Measurements from ENCODE around the gene AUTS2. TPM values are rescaled to one million over a fixed set of nuclear protein-coding genes. Genes with fewer than 3 reads are reported as not detected.
A peak's percentile ranks its signal among the peaks of the same experiment; 100 is the strongest.

AUTS2 gene
- total RNA-seq, 1 donor from 2014 or later: 40.0 TPM

GRCh38 chr7:70421319-70421718, 823.0 kb downstream of the AUTS2 start:
- DNase-seq: no peak

GRCh38 chr7:70426249-70426880, 828.1 kb downstream of the AUTS2 start:
- DNase-seq: no peak

GRCh38 chr7:70432567-70433001, 834.3 kb downstream of the AUTS2 start:
- peak; percentile 45 for DNase-seq

- no peak for DNase-seq
These were observed 836.1 kb downstream of the AUTS2 start for GRCh38 chr7:70434376-70434775.

- DNase-seq: no peak
These were observed 836.5 kb downstream of the AUTS2 start for GRCh38 chr7:70434821-70435220.

GRCh38 chr7:70435634-70436033, 837.4 kb downstream of the AUTS2 start:
- DNase-seq: no peak

- DNase-seq: no peak
These were observed 838.6 kb downstream of the AUTS2 start for GRCh38 chr7:70436790-70437350.

- no peak for DNase-seq
These were observed 841.4 kb downstream of the AUTS2 start for GRCh38 chr7:70439651-70440050.

GRCh38 chr7:70446448-70447143, 848.3 kb downstream of the AUTS2 start:
- no peak for DNase-seq

- DNase-seq: no peak
These were observed 850.1 kb downstream of the AUTS2 start for GRCh38 chr7:70448312-70448906.

- no peak for DNase-seq
These were observed 852.5 kb downstream of the AUTS2 start for GRCh38 chr7:70450731-70451130.

GRCh38 chr7:70455925-70456324, 857.6 kb downstream of the AUTS2 start:
- no peak for DNase-seq

GRCh38 chr7:70456719-70457118, 858.4 kb downstream of the AUTS2 start:
- DNase-seq: no peak

- no peak for DNase-seq
These were observed 859.2 kb downstream of the AUTS2 start for GRCh38 chr7:70457482-70457881.

GRCh38 chr7:70457883-70458680, 859.8 kb downstream of the AUTS2 start:
- DNase-seq: peak; percentile 41

- no peak for DNase-seq
These were observed 860.5 kb downstream of the AUTS2 start for GRCh38 chr7:70458745-70459144.

GRCh38 chr7:70459546-70459945, 861.3 kb downstream of the AUTS2 start:
- no peak for DNase-seq

GRCh38 chr7:70460071-70460470, 861.8 kb downstream of the AUTS2 start:
- no peak for DNase-seq

- DNase-seq: no peak
These were observed 862.3 kb downstream of the AUTS2 start for GRCh38 chr7:70460562-70460961.

- DNase-seq: no peak
These were observed 865.2 kb downstream of the AUTS2 start for GRCh38 chr7:70463352-70463938.

- no peak for DNase-seq
These were observed 868.6 kb downstream of the AUTS2 start for GRCh38 chr7:70466725-70467364.

- DNase-seq: peak; percentile 30
These were observed 872.5 kb downstream of the AUTS2 start for GRCh38 chr7:70470746-70471145.

All from tongue (tissue), 2 donors.